ENCODE measurements around the gene ASAH2. TPM values are rescaled to one million over a fixed set of nuclear protein-coding genes. Genes with fewer than 3 reads are reported as not detected.

The ASAH2 gene
- total RNA-seq, 1 experiment from 2014 or later: 4.6 TPM

DNA sequence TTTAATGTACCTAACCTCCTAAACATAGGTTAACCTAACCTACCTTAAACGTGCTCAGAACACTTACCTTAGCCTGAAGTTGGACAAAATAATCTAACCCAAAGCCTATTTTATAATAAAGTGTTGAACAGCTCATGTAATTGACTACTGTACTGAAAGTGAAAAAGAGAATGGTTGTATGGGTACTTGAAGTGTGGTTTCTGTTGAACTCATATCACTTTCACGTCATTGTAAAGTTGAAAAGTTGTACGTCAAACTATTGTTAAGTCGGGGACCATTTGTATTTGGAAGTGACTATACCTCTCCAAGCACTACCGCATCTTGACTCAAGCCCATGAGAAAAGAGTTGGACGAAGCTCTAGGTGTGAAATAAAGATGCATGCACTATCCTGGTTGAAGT, 37.9 kb upstream of the ASAH2 start:
- POLR2A ChIA-PET: no interaction called here
- intact Hi-C loops (cut with micrococcal nuclease; ENCODE audit: unreplicated experiment): no loop called here
- H3K27ac Mint-ChIP-seq (ENCODE audit: unreplicated experiment): no peak overlapping the region
- H3K36me3 Mint-ChIP-seq (ENCODE audit: insufficient read depth, unreplicated experiment): no peaks in the 10 kb centered on the region
- Histone ChIP-seq H3K4me1 (peaks cover 7% of the 10 kb centered on the region), H3K9me3 (no peaks in the 10 kb centered on the region), H3K36me3 (ENCODE audit: control insufficient read depth, insufficient read depth, low read length) (no peaks in the 10 kb centered on the region), H3K27me3 (replicated peaks; ENCODE audit: control insufficient read depth, insufficient read depth, low read length) (no peaks in the 10 kb centered on the region), H3K4me3 (ENCODE audit: low read depth, low read length) (no peak overlapping the region)
- DNase-seq: no peak
- H3K4me3 Mint-ChIP-seq (ENCODE audit: unreplicated experiment): no peak overlapping the region
- H3K9me3 Mint-ChIP-seq (ENCODE audit: unreplicated experiment): no peaks in the 10 kb centered on the region
- CTCF ChIA-PET: no interaction called here
- H3K27me3 Mint-ChIP-seq (ENCODE audit: insufficient read depth, unreplicated experiment): peaks cover 10% of the 10 kb centered on the region
- no peaks in the 10 kb centered on the region for H3K4me1 Mint-ChIP-seq (ENCODE audit: low read depth, unreplicated experiment)
- TF ChIP-seq, protein P1, sequence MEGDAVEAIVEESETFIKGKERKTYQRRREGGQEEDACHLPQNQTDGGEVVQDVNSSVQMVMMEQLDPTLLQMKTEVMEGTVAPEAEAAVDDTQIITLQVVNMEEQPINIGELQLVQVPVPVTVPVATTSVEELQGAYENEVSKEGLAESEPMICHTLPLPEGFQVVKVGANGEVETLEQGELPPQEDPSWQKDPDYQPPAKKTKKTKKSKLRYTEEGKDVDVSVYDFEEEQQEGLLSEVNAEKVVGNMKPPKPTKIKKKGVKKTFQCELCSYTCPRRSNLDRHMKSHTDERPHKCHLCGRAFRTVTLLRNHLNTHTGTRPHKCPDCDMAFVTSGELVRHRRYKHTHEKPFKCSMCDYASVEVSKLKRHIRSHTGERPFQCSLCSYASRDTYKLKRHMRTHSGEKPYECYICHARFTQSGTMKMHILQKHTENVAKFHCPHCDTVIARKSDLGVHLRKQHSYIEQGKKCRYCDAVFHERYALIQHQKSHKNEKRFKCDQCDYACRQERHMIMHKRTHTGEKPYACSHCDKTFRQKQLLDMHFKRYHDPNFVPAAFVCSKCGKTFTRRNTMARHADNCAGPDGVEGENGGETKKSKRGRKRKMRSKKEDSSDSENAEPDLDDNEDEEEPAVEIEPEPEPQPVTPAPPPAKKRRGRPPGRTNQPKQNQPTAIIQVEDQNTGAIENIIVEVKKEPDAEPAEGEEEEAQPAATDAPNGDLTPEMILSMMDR (IDR thresholded peaks at IDR 0.05; ENCODE audit: insufficient read depth in 1 of 2, low read depth in 1 of 2, low read length in 1 of 2, severe bottlenecking in 1 of 2, unreplicated experiment in 1 of 2): no peak
- no TSS peak for BruUV-seq (replicated peaks)

DNA sequence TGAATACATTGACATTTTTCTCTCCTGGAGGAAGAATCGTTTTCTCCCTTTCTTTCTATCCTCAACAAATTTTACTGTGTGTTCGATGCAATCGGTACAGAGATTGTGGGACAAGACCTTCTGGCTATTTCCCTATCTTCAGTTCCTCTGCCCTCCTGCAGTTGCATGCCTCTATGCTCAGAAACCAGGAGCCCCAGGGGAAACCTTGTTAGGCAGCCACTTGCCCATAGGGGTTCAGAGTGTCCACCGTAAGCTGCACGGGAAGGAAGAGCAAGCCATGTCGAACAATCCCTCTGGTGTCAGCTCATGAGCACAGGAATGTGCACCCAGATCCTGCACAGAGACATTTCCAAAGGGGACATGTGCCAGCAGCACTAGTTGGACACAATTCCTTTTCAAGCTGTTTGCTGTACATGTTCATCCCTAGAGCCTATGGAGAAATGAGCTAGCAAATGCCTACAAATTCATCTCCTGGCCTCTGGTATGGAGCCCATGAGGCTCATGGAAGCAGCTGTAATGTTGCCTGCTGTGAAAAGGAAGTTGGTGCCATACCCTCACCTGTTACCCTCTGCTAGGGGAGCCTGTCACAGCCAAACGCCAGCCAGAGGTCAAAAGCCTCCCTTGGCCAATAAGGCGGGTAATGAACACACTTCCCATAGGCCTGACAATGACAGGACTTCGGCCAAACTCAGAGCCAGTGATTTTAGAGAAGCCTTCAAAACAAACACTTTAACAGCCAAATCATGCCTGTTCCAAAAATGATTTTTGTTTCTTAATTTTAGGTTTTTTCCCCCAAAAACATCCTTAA, 35.9 kb upstream of the ASAH2 start:
- BruUV-seq (replicated peaks): no TSS peak
- Histone ChIP-seq H3K27me3 (replicated peaks; ENCODE audit: control insufficient read depth, insufficient read depth, low read length) (no peaks in the 10 kb centered on the region), H3K9me3 (no peaks in the 10 kb centered on the region), H3K4me3 (ENCODE audit: low read depth, low read length) (no peak overlapping the region), H3K36me3 (ENCODE audit: control insufficient read depth, insufficient read depth, low read length) (no peaks in the 10 kb centered on the region), H3K4me1 (no peaks in the 10 kb centered on the region)
- TF ChIP-seq, protein P1 (IDR thresholded peaks at IDR 0.05; ENCODE audit: insufficient read depth in 1 of 2, low read depth in 1 of 2, low read length in 1 of 2, severe bottlenecking in 1 of 2, unreplicated experiment in 1 of 2): no peak
- H3K4me3 Mint-ChIP-seq (ENCODE audit: unreplicated experiment): no peak overlapping the region
- peaks cover 20% of the 10 kb centered on the region for H3K27me3 Mint-ChIP-seq (ENCODE audit: insufficient read depth, unreplicated experiment)
- H3K36me3 Mint-ChIP-seq (ENCODE audit: insufficient read depth, unreplicated experiment): no peaks in the 10 kb centered on the region
- intact Hi-C loops (cut with micrococcal nuclease; ENCODE audit: unreplicated experiment): no loop called here
- H3K27ac Mint-ChIP-seq (ENCODE audit: unreplicated experiment): no peak overlapping the region
- no peak for DNase-seq
- CTCF ChIA-PET: no interaction called here
- H3K9me3 Mint-ChIP-seq (ENCODE audit: unreplicated experiment): no peaks in the 10 kb centered on the region
- POLR2A ChIA-PET: no interaction called here
- H3K4me1 Mint-ChIP-seq (ENCODE audit: low read depth, unreplicated experiment): no peaks in the 10 kb centered on the region

DNA sequence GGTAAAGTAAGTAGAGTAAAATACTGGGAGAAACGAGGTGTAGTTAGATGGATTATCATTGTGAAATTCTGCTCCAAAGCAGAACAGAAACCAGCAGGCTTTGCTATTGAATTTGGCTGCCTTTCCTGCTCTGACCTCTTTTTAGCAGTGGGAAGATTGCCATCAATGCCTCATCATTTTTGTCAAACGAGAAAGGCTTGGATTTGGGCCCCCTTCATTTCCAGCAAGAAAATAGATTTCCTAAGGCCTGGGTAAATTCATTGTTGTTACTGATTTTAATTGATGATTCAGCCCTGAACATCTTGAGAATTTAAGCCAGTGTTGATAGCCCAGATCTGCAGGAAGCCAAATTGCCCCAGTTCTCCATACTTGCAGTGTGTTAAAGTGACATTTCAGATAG, 35.2 kb upstream of the ASAH2 start:
- intact Hi-C loops (cut with micrococcal nuclease; ENCODE audit: unreplicated experiment): no loop called here
- no peaks in the 10 kb centered on the region for H3K9me3 Mint-ChIP-seq (ENCODE audit: unreplicated experiment)
- H3K36me3 Mint-ChIP-seq (ENCODE audit: insufficient read depth, unreplicated experiment): no peaks in the 10 kb centered on the region

More for the DNA sequence above, 35.2 kb upstream of the ASAH2 start:
- Mint-ChIP-seq H3K4me1 (ENCODE audit: low read depth, unreplicated experiment) (no peaks in the 10 kb centered on the region), H3K27me3 (ENCODE audit: insufficient read depth, unreplicated experiment) (peaks cover 20% of the 10 kb centered on the region), H3K4me3 (ENCODE audit: unreplicated experiment) (no peak overlapping the region), H3K27ac (ENCODE audit: unreplicated experiment) (no peak overlapping the region)
- BruUV-seq (replicated peaks): no TSS peak
- no peak overlapping the region for H3K4me3 ChIP-seq (ENCODE audit: low read depth, low read length)
- H3K36me3 ChIP-seq (ENCODE audit: control insufficient read depth, insufficient read depth, low read length): no peaks in the 10 kb centered on the region
- H3K4me1 ChIP-seq: no peaks in the 10 kb centered on the region
- TF ChIP-seq, protein P1 (IDR thresholded peaks at IDR 0.05; ENCODE audit: insufficient read depth in 1 of 2, low read depth in 1 of 2, low read length in 1 of 2, severe bottlenecking in 1 of 2, unreplicated experiment in 1 of 2): no peak
- DNase-seq: no peak
- CTCF ChIA-PET: no interaction called here
- H3K9me3 ChIP-seq: no peaks in the 10 kb centered on the region
- no peaks in the 10 kb centered on the region for H3K27me3 ChIP-seq (replicated peaks; ENCODE audit: control insufficient read depth, insufficient read depth, low read length)
- POLR2A ChIA-PET: no interaction called here

All from Caco-2 (cell line).